ENCODE results near the gene ICOSLG. TPM values are rescaled to one million over a fixed set of nuclear protein-coding genes. Genes with fewer than 3 reads are reported as not detected.
A peak's percentile ranks its signal among the peaks of the same experiment; 100 is the strongest.

The ICOSLG gene
- total and polyA plus RNA-seq, 2 of the 13 experiments (the other 11 are each of a cell fraction or from before 2014, with no cell fraction given) = 0.51 to 1.3 TPM

- H4K20me1 ChIP-seq (ENCODE audit: insufficient read depth, low read length) = no peaks in the 10 kb centered on the region
- DNase-seq (ENCODE audit: low spot score) (no peak), FAIRE-seq (no peak), ATAC-seq (no peak; the same call in 2 of the 3 replicates)
- 33% methylated on average over 9 of the region's 18 CpGs for WGBS (ENCODE audit: low lambda C conversion rate)
- peaks cover 34% of the 10 kb centered on the region for H3K4me1 ChIP-seq (ENCODE audit: insufficient read depth, low read length)
- TF ChIP-seq MIER2 (CRISPR knock-in tag; IDR thresholded peaks at IDR 0.05) (no peak), ZNF17 (CRISPR knock-in tag; IDR thresholded peaks at IDR 0.05) (no peak), ZFP37 (CRISPR knock-in tag; IDR thresholded peaks at IDR 0.05; ENCODE audit: borderline replicate concordance) (no peak), POLR2G (IDR thresholded peaks at IDR 0.05; ENCODE audit: low read depth, low read length) (no peak), ZNF687 (CRISPR knock-in tag; IDR thresholded peaks at IDR 0.05) (peak; percentile 26; the same call in 1 of the 2 replicates), FLYWCH1 (CRISPR knock-in tag; IDR thresholded peaks at IDR 0.05) (no peak), SP1 (IDR thresholded peaks at IDR 0.05) (no peak), SP1 (CRISPR knock-in tag; IDR thresholded peaks at IDR 0.05) (no peak), NFYC (CRISPR knock-in tag; IDR thresholded peaks at IDR 0.05) (no peak), HNRNPK (IDR thresholded peaks at IDR 0.05; ENCODE audit: low read depth, low read length, poor library complexity, severe bottlenecking) (peak; percentile 48), PHF21A (CRISPR knock-in tag; IDR thresholded peaks at IDR 0.05) (no peak), ZNF235 (CRISPR knock-in tag; IDR thresholded peaks at IDR 0.05; ENCODE audit: borderline replicate concordance) (no peak), ZNF724P (CRISPR knock-in tag; IDR thresholded peaks at IDR 0.05; ENCODE audit: borderline replicate concordance) (no peak), CC2D1A (CRISPR knock-in tag; IDR thresholded peaks at IDR 0.05) (no peak), ZNF260 (CRISPR knock-in tag; IDR thresholded peaks at IDR 0.05; ENCODE audit: borderline replicate concordance, low read depth) (no peak)
- TF ChIP-seq, protein P1, sequence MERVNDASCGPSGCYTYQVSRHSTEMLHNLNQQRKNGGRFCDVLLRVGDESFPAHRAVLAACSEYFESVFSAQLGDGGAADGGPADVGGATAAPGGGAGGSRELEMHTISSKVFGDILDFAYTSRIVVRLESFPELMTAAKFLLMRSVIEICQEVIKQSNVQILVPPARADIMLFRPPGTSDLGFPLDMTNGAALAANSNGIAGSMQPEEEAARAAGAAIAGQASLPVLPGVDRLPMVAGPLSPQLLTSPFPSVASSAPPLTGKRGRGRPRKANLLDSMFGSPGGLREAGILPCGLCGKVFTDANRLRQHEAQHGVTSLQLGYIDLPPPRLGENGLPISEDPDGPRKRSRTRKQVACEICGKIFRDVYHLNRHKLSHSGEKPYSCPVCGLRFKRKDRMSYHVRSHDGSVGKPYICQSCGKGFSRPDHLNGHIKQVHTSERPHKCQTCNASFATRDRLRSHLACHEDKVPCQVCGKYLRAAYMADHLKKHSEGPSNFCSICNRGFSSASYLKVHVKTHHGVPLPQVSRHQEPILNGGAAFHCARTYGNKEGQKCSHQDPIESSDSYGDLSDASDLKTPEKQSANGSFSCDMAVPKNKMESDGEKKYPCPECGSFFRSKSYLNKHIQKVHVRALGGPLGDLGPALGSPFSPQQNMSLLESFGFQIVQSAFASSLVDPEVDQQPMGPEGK (CRISPR knock-in tag; IDR thresholded peaks at IDR 0.05) = 0 out of 2 replicates have a peak, but pooled peaks have one; percentile 12
- TF ChIP-seq, protein P2, sequence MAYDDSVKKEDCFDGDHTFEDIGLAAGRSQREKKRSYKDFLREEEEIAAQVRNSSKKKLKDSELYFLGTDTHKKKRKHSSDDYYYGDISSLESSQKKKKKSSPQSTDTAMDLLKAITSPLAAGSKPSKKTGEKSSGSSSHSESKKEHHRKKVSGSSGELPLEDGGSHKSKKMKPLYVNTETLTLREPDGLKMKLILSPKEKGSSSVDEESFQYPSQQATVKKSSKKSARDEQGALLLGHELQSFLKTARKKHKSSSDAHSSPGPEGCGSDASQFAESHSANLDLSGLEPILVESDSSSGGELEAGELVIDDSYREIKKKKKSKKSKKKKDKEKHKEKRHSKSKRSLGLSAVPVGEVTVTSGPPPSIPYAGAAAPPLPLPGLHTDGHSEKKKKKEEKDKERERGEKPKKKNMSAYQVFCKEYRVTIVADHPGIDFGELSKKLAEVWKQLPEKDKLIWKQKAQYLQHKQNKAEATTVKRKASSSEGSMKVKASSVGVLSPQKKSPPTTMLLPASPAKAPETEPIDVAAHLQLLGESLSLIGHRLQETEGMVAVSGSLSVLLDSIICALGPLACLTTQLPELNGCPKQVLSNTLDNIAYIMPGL (CRISPR knock-in tag; IDR thresholded peaks at IDR 0.05; ENCODE audit: borderline replicate concordance in 1 of 2, low read depth in 1 of 2) = no peak
- H3K36me3 ChIP-seq (replicated peaks in 1 of 2; ENCODE audit: control insufficient read depth in 1 of 2, insufficient read depth in 2 of 2, low read length in 2 of 2) = no peaks in the 10 kb centered on the region
- H2AFZ ChIP-seq (ENCODE audit: low read length) = no peak overlapping the region
- ChIA-PET CTCF (ENCODE audit: low intra/inter-chr PET ratio, low total read pairs) (no interaction called here), POLR2A (no interaction called here)
- no peak overlapping the region for H3K9ac ChIP-seq (ENCODE audit: insufficient read depth, low read depth, low read length)
- H3K27ac ChIP-seq (ENCODE audit: extremely low read length, insufficient read depth, low read length) = no peak overlapping the region
- in situ Hi-C loops (cut with HindIII; ENCODE audit: extremely low pct_ligation_motif_present, low pct_unique_long_range_greater_than_20kb) = no loop called here
- peaks cover 1 to 13% of the 10 kb centered on the region in 2 experiments; a peak in 2 of 5 replicates for H3K27me3 ChIP-seq (ENCODE audit: control insufficient read depth in 1 of 2, insufficient read depth in 2 of 2, low read length in 2 of 2)
- intact Hi-C loops (cut with micrococcal nuclease; ENCODE audit: unreplicated experiment) = no loop called here
- BruUV-seq (replicated peaks) = no TSS peak
- peak overlapping the region in 1 of 3 experiments; percentile 16; a peak in 1 of 6 replicates for H3K4me3 ChIP-seq (replicated peaks in 1 of 3; ENCODE audit: insufficient read depth in 1 of 3, low read depth in 2 of 3, low read length in 3 of 3)
- H3K9me3 ChIP-seq (ENCODE audit: low read length) = no peaks in the 10 kb centered on the region
- no peaks in the 10 kb centered on the region for H3K79me2 ChIP-seq (ENCODE audit: insufficient read depth, low read length)
- no peak overlapping the region for H3K4me2 ChIP-seq (ENCODE audit: low read depth, low read length)
Measured at GRCh38 chr21:44263221-44263760, 22.5 kb upstream of the ICOSLG start.
